ENCODE results near the gene YTHDC1. TPM values are rescaled to one million over a fixed set of nuclear protein-coding genes. Genes with fewer than 3 reads are reported as not detected.

Gene YTHDC1
- polyA plus RNA-seq, 1 experiment, result 48.0 TPM

Small RNAs within 50 kb of the gene (small RNA-seq; reads per million reads assigned to genes)
- not detected for gene MT2P1 (ENCODE audit: insufficient read length, low read depth)

Other genes with a start within 250 kb of the YTHDC1 start
- gene TMPRSS11F, start 220.2 kb downstream of the YTHDC1 start, polyA plus RNA-seq (2011; rRNA removed), result not detected in 2 replicates
- gene TMPRSS11B, start 104.4 kb downstream of the YTHDC1 start, polyA plus RNA-seq (2011; rRNA removed), result not detected in 2 replicates
- not detected in 2 replicates for gene TMPRSS11E, start 97.4 kb upstream of the YTHDC1 start, polyA plus RNA-seq (2011; rRNA removed)
- not detected in 2 replicates for gene UGT2B17, start 226.2 kb upstream of the YTHDC1 start, polyA plus RNA-seq (2011; rRNA removed)